HG02840 (cell line): Measurements from ENCODE around the gene UBE3C.
"Not testable (repeated sequence)": the region's sequence is repeated elsewhere in the genome, so short reads cannot be mapped to it uniquely, and the experiment has no call there.

Experiments
- ATAC-seq: cut with Tn5 transposase; IDR thresholded peaks from one replicate; pipeline ENCODE4 v1.9.1; 2021; ENCODE audit warnings: mild to moderate bottlenecking, moderate library complexity, moderate number of reproducible peaks; ENCODE audit not compliant: unreplicated experiment, low FRiP score

Gene UBE3C

DNA sequence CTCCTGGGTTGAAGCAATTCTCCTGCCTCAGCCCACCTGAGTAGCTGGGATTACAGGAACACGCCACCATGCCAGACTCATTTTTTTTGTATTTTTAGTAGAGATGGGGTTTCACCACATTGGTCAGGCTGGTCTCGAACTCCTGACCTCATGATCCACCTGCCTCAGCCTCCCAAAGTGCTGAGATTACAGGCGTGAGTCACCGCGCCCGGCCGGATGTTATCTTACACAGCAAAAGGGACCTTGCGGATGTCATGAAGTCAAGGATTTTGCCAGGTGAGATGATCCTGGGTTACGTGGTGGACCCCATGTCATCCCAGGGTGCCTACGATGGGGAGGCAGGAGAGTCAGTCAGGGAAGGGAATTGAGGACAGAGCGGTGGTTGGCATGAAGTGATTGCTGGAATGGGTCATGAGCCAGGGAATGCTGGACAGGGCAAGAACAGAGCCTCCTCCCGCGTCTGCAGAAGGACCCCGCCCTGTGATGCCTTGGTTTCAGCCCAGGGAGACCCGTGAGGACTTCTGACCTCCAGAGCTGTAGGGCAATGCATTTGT, 8.7 kb upstream of the UBE3C start:
- ATAC-seq, result no peak

- not testable (repeated sequence) for ATAC-seq
Observed at GRCh38 chr7:157130849-157131248, 7.9 kb upstream of the UBE3C start.

DNA sequence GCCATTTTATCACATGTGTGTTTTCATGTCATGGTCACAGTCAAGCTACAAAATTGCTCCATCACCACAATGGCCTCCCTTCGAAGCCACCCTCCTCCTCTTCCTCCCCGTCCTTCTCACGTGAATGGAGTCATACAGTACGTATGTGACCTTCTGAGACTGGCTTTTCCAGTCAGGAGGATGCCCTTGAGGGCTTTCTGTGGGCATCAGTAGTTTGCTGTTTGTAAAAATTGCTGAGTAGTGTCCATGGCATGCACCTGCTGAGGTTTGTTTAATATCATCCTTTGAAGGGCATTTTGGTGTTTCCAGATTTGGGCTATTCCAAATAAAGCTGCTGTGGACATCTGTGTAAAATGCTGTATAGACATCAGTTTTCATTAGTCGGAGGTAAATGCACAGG, 5.9 kb upstream of the UBE3C start:
- no peak for ATAC-seq

GRCh38 chr7:157133304-157133703, 5.4 kb upstream of the UBE3C start:
- no peak for ATAC-seq

DNA sequence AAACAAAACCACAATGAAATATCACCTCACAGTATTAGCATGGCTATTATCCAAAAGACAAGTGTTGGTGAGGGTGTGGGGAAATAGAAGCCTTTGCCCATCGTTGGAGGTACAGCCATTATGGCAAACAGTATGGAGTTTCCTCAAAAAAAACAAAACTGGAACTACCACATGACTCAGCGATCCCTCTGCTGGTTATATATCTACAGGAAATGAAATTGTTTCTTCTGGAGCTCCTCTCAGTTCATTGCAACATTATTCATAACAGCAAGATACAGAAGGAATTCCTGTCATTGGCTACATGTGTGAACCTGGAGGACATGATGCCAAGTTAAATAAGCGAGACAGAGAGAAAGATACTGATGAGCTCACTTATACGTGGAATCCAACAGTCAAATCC, 2.4 kb upstream of the UBE3C start:
- no peak for ATAC-seq

DNA sequence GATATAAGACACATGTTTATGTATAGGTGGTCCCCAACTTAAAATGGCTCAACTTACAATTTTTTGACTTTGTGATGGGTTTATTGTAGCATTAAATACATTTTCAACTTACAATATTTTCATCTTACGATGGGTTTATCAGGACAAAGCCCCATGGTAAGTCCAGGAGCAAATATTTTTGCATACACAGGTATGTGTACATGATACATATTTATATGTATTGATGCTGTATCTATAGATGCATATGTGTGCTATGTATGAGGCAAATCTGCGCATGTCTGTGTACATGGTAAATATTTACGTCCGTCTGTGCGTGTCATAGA, 664 bp upstream of the UBE3C start:
- ATAC-seq, result no peak

DNA sequence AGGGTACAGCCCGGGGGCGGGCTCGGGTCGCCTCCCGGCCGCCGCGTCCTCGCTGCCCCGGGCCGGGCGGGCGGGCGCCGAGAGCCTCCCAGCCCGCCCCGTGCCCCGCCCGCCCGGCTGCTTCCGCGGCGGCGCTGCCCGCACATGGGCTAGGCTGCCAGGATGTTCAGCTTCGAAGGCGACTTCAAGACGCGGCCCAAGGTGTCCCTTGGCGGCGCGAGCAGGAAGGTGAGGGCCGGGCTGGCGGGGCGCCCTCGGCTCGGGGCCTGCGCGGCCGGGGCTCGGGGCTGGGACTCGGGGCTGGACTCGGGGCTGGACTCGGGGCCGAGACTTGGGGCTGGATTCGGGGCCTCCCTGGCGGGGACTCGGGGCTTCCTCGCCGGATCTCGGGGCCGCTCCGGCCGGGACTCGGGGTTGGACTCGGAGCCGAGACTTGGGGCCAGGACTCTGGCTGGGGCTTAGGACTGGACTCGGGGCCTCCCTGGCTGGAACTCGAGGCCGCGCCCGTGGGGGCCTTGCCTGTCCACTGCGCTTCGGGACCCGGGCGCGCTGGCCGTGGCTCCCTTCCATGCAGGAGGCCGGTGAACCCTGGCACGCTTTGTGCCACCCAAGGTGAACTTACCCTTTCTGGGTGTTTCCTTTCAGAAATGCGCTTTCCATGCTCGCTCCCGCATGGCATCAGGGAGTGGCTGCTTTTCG, 534 bp downstream of the UBE3C start:
- ATAC-seq, result peak; percentile 55

GRCh38 chr7:157139810-157140510, 1.2 kb downstream of the UBE3C start:
- no peak for ATAC-seq

DNA sequence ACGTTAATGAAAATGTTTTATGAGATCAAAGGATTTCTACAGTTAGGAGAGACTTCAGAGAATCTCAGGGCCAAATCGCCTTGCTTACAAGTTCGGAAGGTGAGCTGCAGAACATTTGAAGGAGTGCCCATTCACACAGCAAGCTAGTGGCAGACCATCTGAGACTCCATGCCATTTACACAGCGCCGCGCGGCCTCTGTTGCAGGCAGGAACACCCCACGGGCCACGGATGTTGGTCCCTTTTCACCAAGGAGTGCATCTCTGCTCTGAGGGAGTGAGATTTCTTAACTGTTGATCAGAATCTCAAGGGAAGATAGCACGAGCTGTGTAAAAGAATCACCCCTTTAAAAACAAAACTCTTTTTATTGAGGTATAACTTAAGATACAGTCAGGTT, 1.8 kb downstream of the UBE3C start:
- no peak for ATAC-seq

DNA sequence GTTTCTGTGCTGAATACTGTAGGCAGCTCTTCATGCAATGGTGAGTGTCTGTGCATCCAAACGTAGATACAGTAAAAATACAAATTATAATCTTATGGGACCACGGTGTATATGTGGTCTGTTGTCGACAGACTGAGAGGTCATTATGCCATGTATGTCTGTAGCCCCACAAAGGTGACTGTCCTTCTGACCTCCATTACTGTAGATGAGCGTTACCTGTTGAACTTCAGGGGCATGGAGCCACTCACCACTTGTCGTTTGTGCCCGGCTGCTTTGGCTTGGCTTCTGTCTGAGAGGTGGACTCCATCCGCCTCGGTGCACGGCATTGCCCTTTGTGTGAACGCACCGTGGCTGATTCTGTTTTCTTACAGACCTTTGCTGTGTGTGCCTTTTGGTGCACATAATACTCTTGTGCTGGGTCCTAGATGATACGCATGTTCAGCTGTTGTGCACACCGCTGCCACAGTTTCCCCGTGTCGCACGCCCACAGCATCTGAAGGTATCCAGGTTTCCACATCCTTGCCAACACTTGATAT, 2.9 kb downstream of the UBE3C start:
- no peak for ATAC-seq

GRCh38 chr7:157143788-157144187, 5.1 kb downstream of the UBE3C start:
- no peak for ATAC-seq

DNA sequence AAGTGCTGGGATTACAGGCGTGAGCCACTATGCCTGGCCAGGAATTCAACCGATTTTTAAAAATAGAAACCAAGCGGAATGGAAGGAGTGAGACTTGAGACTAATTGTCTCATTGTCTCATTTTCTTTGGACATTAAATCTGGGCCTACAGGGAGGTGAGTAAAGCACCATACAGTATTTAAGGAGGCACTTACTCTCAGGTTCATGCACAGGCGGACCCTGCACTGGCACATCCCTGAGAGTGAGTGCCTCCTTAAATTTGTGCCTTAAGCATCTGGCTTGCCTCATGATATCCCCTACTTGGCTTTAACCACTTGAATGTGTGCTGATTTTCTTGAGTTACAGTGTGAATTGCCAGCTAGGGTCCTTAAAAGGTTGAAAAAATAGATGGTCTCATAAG, 10.6 kb downstream of the UBE3C start:
- no peak for ATAC-seq

- ATAC-seq, result no peak
Observed at GRCh38 chr7:157150882-157151281, 12.2 kb downstream of the UBE3C start.

GRCh38 chr7:157151626-157152339, 13.1 kb downstream of the UBE3C start:
- no peak for ATAC-seq

DNA sequence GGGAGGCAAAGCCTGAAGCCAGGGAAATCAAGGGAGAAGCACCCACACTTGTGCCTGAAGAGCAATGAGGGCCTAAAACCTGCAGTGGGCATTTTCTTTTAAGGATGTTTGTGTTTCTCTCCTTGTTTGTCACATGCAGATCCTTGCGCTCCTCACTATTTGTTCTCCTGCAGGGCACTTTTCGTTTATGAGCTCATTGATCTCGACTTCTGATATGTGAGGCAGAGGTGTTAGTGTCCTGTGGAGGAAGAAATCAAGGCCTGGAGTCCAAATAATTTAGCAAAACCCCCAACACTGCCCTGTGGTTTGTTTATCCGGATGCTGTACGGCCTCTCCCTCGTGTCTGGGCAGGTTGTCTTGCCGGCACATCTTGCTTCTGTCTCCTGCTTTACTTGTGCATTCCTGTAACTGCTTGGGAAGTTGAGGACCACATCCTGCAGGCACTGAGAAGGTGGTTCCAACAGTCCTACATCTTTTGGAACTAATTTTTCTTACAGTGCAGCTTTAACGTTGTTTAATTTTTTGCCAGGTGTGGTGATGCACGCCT, 13.7 kb downstream of the UBE3C start:
- no peak for ATAC-seq

DNA sequence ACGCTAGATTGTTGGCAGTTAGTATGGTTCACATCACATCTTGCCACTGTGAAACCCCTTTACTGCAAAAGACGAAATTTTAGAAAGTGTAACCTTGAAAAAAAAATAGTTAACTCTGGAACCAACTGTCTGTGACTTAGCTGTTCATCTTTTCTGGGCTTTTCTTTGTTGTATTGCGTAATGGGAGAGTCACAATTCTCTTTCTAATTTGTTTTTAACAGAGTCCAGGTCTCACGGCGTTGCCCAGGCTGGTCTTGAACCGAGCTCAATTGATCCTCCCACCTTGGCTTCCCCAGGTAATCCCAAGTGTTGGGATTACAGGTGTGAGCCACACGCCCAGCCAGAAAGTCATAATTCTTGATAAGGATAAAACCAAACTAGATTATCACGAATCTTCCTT, 14.5 kb downstream of the UBE3C start:
- no peak for ATAC-seq

GRCh38 chr7:157155959-157156358, 17.2 kb downstream of the UBE3C start:
- no peak for ATAC-seq

- ATAC-seq, result no peak
Observed at GRCh38 chr7:157158400-157158799, 19.7 kb downstream of the UBE3C start.

GRCh38 chr7:157159537-157159936, 20.8 kb downstream of the UBE3C start:
- ATAC-seq, result not testable (repeated sequence)

DNA sequence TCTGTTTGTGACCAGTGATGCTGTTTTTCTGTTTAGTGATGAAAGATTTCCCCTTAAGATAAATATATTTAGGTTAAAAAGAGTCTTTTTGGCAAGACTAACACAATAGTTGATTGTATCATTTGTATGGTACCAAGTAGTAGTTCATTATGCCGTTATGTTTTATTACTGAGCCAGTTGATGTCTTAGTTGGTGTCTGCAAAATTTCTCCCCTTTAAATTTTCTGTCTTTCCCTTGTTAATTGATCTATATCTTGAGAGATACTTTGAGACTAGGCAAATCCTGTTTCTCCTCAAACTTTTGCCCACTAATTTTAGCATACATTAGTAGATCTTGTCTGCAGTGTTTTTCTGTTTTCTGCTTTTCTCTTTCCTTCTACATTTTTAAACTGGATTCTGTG, 21.7 kb downstream of the UBE3C start:
- no peak for ATAC-seq

DNA sequence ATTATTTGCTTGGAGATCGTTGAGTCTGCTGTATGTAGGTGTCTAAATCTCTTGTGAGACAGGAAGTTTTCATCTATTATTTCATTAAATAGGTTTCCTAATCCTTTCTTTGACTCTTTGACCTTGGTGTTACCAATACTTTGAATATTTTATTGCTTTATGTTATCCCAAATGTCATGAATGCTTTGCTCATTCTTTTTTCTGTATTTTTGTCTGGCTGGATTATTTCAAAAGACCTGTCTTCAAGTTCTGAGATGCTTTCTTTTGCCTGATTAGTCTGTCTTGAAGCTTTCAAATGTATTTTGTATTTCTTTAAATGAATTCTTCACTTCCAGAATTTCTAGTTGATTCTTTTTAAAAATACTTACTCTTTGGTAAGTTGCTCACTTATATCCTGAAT, 27.3 kb downstream of the UBE3C start:
- ATAC-seq, result no peak
